K562 (cell line): Measurements from ENCODE around the gene ULBP1. TPM values are rescaled to one million over a fixed set of nuclear protein-coding genes. Genes with fewer than 3 reads are reported as not detected.

Experiments used
- ATAC-seq: fragments of 200-7000 bp; cut with Tn5 transposase; 3 replicates; pipeline ENCODE4 v1.9.1; 2020; ENCODE audit warnings: moderate library complexity
- BruUV-seq: library from RNA; stranded (reverse); fragments of 400-500 nt; replicated peaks from 2 replicates; lab custom pipeline; 2021; lab: Mats Ljungman, UMichigan
- CTCF ChIA-PET: fragments of 300-600 bp; formaldehyde crosslinking; extraction: SDS; loops from one replicate; lab custom pipeline; 2021; ENCODE audit warnings: low intra/inter-chr PET ratio; lab: Yijun Ruan, JAX
- POLR2A ChIA-PET: fragments of 300-600, 350-650 bp; sonication (Branson Sonifier 250); formaldehyde crosslinking; extraction: SDS; loops from one replicate; lab custom pipeline; 2021; ENCODE audit warnings: antibody characterized with exemption, inconsistent platforms; lab: Yijun Ruan, JAX
- DNase-seq, 4 experiments: peaks; one replicate each; pipeline versions ENCODE4 v3.0.0 to v3.0.0-alpha.2; 2011 to 2018; ENCODE audit warnings: low spot score in 3 of 4, mixed read lengths in 3 of 4; ENCODE audit errors: extremely low read depth in 1 of 4
- FAIRE-seq: peaks from 2 replicates; lab custom pipeline; 2011; peaks lifted over from hg19 to GRCh38; lab: Jason Lieb, UNC
- H2AFZ ChIP-seq: 2 replicates; pipeline ENCODE4 v1.6.0; 2011; ENCODE audit warnings: low read depth, low read length, control low read depth, inconsistent platforms
- H3K27ac ChIP-seq: fragments of 200-600 bp; 3 replicates; pipeline ENCODE4 v1.8.0; 2011; ENCODE audit warnings: low read depth, mild to moderate bottlenecking, control low read depth, inconsistent platforms, low read length, moderate library complexity, mixed read lengths; ENCODE audit errors: extremely low read depth
- H3K27me3 ChIP-seq, 2 experiments: fragments of 300-600 bp in 1 of 2; 2 replicates in 1 of 2; 3 replicates in 1 of 2; pipeline versions ENCODE4 v1.6.0 to v1.8.0; 2011; ENCODE audit warnings: inconsistent platforms in 2 of 2, low read length in 2 of 2, mild to moderate bottlenecking in 1 of 2, mixed read lengths in 1 of 2, moderate library complexity in 1 of 2; ENCODE audit not compliant: control insufficient read depth in 2 of 2, insufficient read depth in 2 of 2
- H3K36me3 ChIP-seq: fragments of 300-600 bp; 3 replicates; pipeline ENCODE4 v1.8.0; 2011; ENCODE audit warnings: mild to moderate bottlenecking, low read length, inconsistent platforms; ENCODE audit not compliant: control insufficient read depth, insufficient read depth
- H3K4me1 ChIP-seq, 2 experiments: fragments of 200-600 bp in 1 of 2; replicated peaks in 1 of 2; 2 replicates in 1 of 2; 3 replicates in 1 of 2; pipeline versions ENCODE4 v1.5.1 to v1.8.0; 2011; ENCODE audit warnings: inconsistent platforms in 2 of 2, low read length in 2 of 2, mild to moderate bottlenecking in 1 of 2, mixed read lengths in 1 of 2, moderate library complexity in 1 of 2; ENCODE audit not compliant: control insufficient read depth in 2 of 2, insufficient read depth in 2 of 2
- H3K4me2 ChIP-seq: 2 replicates; pipeline ENCODE4 v1.6.1; 2011; ENCODE audit warnings: low read length, control low read depth, inconsistent platforms, mixed read lengths; ENCODE audit not compliant: insufficient read depth
- H3K4me3 ChIP-seq: fragments of 200-600 bp; sonication (generic), shearing (Covaris generic); 2 replicates; pipeline ENCODE4 v1.5.1; 2016; ENCODE audit warnings: control low read depth, inconsistent platforms
- H3K79me2 ChIP-seq: fragments of 200-600 bp; 3 replicates; pipeline ENCODE4 v1.8.0; 2011; ENCODE audit warnings: low read length, inconsistent platforms; ENCODE audit not compliant: control insufficient read depth, insufficient read depth
- H3K9ac ChIP-seq, 2 experiments: 2 replicates each; pipeline versions ENCODE4 v1.6.0 to v1.6.1; 2011; ENCODE audit warnings: low read depth in 2 of 2, low read length in 2 of 2, control low read depth in 1 of 2, inconsistent platforms in 1 of 2, mild to moderate bottlenecking in 1 of 2, mixed read lengths in 1 of 2; ENCODE audit not compliant: insufficient read depth in 1 of 2
- H3K9me1 ChIP-seq: one replicate; pipeline ENCODE4 v1.6.0; 2011; ENCODE audit warnings: inconsistent platforms, mild to moderate bottlenecking, low read length, moderate library complexity; ENCODE audit not compliant: control insufficient read depth, insufficient read depth
- H3K9me3 ChIP-seq: replicated peaks from 2 replicates; pipeline ENCODE4 v1.5.1; 2011; ENCODE audit warnings: low read depth, low read length, inconsistent platforms; ENCODE audit not compliant: control insufficient read depth, insufficient read depth
- H4K20me1 ChIP-seq: replicated peaks from 2 replicates; pipeline ENCODE4 v1.6.1; 2011; ENCODE audit warnings: low read length, inconsistent platforms, mixed read lengths; ENCODE audit not compliant: control insufficient read depth, insufficient read depth
- MIER1 ChIP-seq: fragments of 450-650 bp; IDR thresholded peaks from 2 replicates; pipeline ENCODE4 v1.6.1; 2016; ENCODE audit warnings: antibody characterized with exemption, mild to moderate bottlenecking, low read depth
- NEUROD1 ChIP-seq: fragments of 150-350 bp; IDR thresholded peaks from 2 replicates; pipeline ENCODE4 v1.6.1; 2014; ENCODE audit warnings: borderline replicate concordance, low read length, low read depth; ENCODE audit not compliant: partially characterized antibody
- OTX1 ChIP-seq: fragments of 450-650 bp; formaldehyde crosslinking; IDR thresholded peaks from 2 replicates; pipeline ENCODE4 v1.4.0; 2022; ENCODE audit warnings: mild to moderate bottlenecking
- RAD21 ChIP-seq, 2 experiments: fragments of 250-450 bp in 1 of 2; fragments of 450-650 bp in 1 of 2; sonication (Bioruptor Pico) in 1 of 2; formaldehyde crosslinking in 1 of 2; IDR thresholded peaks in 1 of 2; conservative IDR thresholded peaks in 1 of 2; 2 replicates each; pipeline versions ENCODE4 v1.4.0 to v1.8.0; 2020 to 2022; ENCODE audit warnings: mild to moderate bottlenecking in 2 of 2, moderate library complexity in 1 of 2
- SUPT5H ChIP-seq: fragments of 450-650 bp; IDR thresholded peaks from 2 replicates; pipeline ENCODE4 v1.6.1; 2016
- ZC3H8 ChIP-seq: fragments of 450-650 bp; IDR thresholded peaks from 2 replicates; pipeline ENCODE4 v1.6.1; 2017
- ZNF75A ChIP-seq: fragments of 450-650 bp; formaldehyde crosslinking; IDR thresholded peaks from 2 replicates; pipeline ENCODE4 v1.4.0; 2020; ENCODE audit warnings: mild to moderate bottlenecking
- ZNF76 ChIP-seq: fragments of 250-450 bp; sonication (Bioruptor Pico); IDR thresholded peaks from 2 replicates; pipeline ENCODE4 v1.4.0; 2020; ENCODE audit warnings: mild to moderate bottlenecking, moderate library complexity, borderline replicate concordance
- WGBS: fragments of 100-300 bp; shearing (Covaris generic); methylation state at CpG from one replicate; pipeline ENCODE4 v1.1.6; 2016; ENCODE audit warnings: low coverage, mixed read lengths; ENCODE audit not compliant: insufficient coverage; ENCODE audit errors: missing lambda C conversion rate; 5-methylcytosine and 5-hydroxymethylcytosine counted together
- in situ Hi-C: fragments of 300-500 bp; cut with MboI; formaldehyde crosslinking; loops from 4 replicates; pipeline ENCODE4 v1.15.0; 2018; ENCODE audit warnings: inconsistent platforms, mixed read lengths
- intact Hi-C: fragments of 100-400 bp; cut with micrococcal nuclease; formaldehyde crosslinking; loops from 2 replicates; pipeline ENCODE4 v1.14.2; 2022
- polyA plus RNA-seq, 8 experiments: library from polyadenylated mRNA; depleted of rRNA in 4 of 8; stranded (reverse) in 5 of 8; unstranded in 3 of 8; fragments of >200 nt; fragmentation: Nextera tagmentation in 2 of 8; fragmentation: Illumina TruSeq in 1 of 8; extraction: Ambion mirVana in 2 of 8; extraction: Trizol in 1 of 8; gene quantifications; 2 replicates each; pipeline versions ENCODE4 v1.2.1 to v1.2.3, GENCODE V29; 2011 to 2014; ENCODE audit warnings: inconsistent platforms in 1 of 8, missing spikeins in 1 of 8
- total RNA-seq, 7 experiments: library from RNA; depleted of rRNA in 6 of 7; stranded (reverse); fragments of >200 nt in 6 of 7; fragmentation: Illumina TruSeq in 2 of 7; extraction: Trizol in 2 of 7; gene quantifications; 2 replicates each; pipeline versions ENCODE4 v1.2.1 to v1.2.3, GENCODE V29; 2011 to 2021; ENCODE audit warnings: low replicate concordance in 1 of 7
- TF ChIP-seq, protein P1 (sequence below): sonication (generic); formaldehyde crosslinking; IDR thresholded peaks from 2 replicates; pipeline ENCODE4 v1.8.0; 2022; ENCODE audit warnings: mild to moderate bottlenecking, missing genetic modification reagents
- TF ChIP-seq, protein P2 (sequence below): fragments of 450-650 bp; IDR thresholded peaks from 2 replicates; pipeline ENCODE4 v1.6.1; 2016; ENCODE audit warnings: antibody characterized with exemption

Gene ULBP1
- total and polyA plus RNA-seq, 9 of the 15 experiments (the other 6 are each of a cell fraction or from before 2014, with no cell fraction given): 0.33 to 6.0 (median 2.5) TPM

DNA sequence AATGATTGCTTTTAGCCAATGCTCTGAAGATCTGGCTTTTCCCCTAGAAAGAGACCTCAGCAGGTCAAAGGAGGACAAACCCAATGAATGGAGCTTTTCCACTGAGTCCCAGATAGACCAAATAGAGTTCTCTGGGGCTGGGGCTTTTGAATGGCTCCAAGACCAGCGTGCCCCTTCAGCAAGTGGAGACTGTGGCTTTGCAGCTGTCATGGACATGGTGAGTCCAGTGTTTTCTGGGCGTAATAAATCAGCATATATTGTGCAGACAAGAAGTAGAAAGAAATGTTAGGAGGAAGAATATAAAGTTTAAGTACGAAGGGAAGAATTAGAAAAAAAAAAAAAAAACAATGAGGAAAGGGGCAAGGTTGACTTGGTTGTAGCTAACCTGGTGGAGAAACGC lies 28.1 kb downstream of the ULBP1 start:
- no peaks in the 10 kb centered on the region for H3K36me3 ChIP-seq
- FAIRE-seq (no peak), DNase-seq (no peak), ATAC-seq (no peak)
- ChIA-PET CTCF (interaction anchor here (0.5 kb wide), 1 partner anchor 892 kb away, joined by 3 read pairs; no protein-coding TSS in a partner anchor), POLR2A (interaction anchor here (0.7 kb wide), 1 partner anchor 829 kb away, joined by 3 read pairs; no protein-coding TSS in a partner anchor)
- intact Hi-C loops: no loop called here
- no peak overlapping the region for H3K4me2 ChIP-seq
- H3K27ac ChIP-seq: no peak overlapping the region
- in situ Hi-C loops: no loop called here
- peaks cover 59 to 64% of the 10 kb centered on the region in 2 experiments for H3K27me3 ChIP-seq
- TF ChIP-seq NEUROD1: no peak
- no peak for TF ChIP-seq ZNF75A (CRISPR knock-in tag)
- no peak for TF ChIP-seq ZNF76 (CRISPR knock-in tag)
- no peak for TF ChIP-seq SUPT5H
- peaks cover 4% of the 10 kb centered on the region for H4K20me1 ChIP-seq
- H3K9ac ChIP-seq: no peak overlapping the region
- H3K4me1 ChIP-seq: peaks cover 0 to 11% of the 10 kb centered on the region in 2 experiments; a peak in 1 of 5 replicates
- WGBS: 6% methylated on average over 4 of the region's 4 CpGs
- no TSS peak for BruUV-seq
- H3K79me2 ChIP-seq: no peaks in the 10 kb centered on the region
- no peaks in the 10 kb centered on the region for H3K9me3 ChIP-seq
- no peak overlapping the region for H2AFZ ChIP-seq
- no peak overlapping the region for H3K4me3 ChIP-seq
- no peaks in the 10 kb centered on the region for H3K9me1 ChIP-seq

DNA sequence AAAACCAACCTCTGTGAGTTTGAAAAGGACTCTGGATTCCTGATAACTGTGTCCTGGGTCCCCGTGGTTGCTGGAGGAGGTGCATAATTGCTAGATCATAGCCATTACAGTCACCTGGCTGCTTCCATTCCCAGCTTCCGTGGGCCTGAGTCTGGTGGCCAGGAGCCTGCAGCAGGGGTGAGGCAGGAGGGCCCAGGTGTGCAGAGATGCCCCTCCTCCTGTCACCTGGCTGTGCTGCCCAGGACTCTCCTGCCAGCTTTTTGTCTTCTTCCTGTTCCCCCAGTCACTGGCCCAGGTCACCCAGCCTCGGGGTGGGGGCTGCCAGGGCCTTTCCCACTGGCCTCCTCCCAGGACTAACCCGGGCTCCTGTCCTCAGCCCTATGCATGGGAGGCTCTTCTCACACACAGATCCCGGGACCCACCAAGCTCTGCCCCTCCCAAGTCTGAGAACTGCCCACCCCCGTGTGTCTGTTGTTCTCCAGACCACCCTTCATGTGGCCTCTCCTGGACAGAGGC lies 31.6 kb downstream of the ULBP1 start:
- no peak overlapping the region for H3K4me3 ChIP-seq
- no peak overlapping the region for H3K4me2 ChIP-seq
- DNase-seq (no peak), FAIRE-seq (no peak), ATAC-seq (no peak)
- no peaks in the 10 kb centered on the region for H3K36me3 ChIP-seq
- peaks cover 0 to 8% of the 10 kb centered on the region in 2 experiments; a peak in 1 of 5 replicates for H3K4me1 ChIP-seq
- no TSS peak for BruUV-seq
- peaks cover 45 to 54% of the 10 kb centered on the region in 2 experiments for H3K27me3 ChIP-seq
- no peaks in the 10 kb centered on the region for H3K9me3 ChIP-seq
- H3K27ac ChIP-seq: no peak overlapping the region
- H4K20me1 ChIP-seq: peaks cover 4% of the 10 kb centered on the region; the same call in 1 of the 2 replicates
- H2AFZ ChIP-seq: no peak overlapping the region
- H3K9ac ChIP-seq: no peak overlapping the region
- intact Hi-C loops (no loop called here), in situ Hi-C loops (no loop called here)
- no peaks in the 10 kb centered on the region for H3K9me1 ChIP-seq
- H3K79me2 ChIP-seq: no peaks in the 10 kb centered on the region
- CTCF ChIA-PET: no interaction called here
- 0% methylated on average over 6 of the region's 6 CpGs for WGBS
- POLR2A ChIA-PET: interaction anchor here (1.2 kb wide), 1 partner anchor 15 kb away, joined by 3 read pairs; no protein-coding TSS in a partner anchor
- no peak for TF ChIP-seq MIER1
- no peak for TF ChIP-seq RAD21 (CRISPR knock-in tag; conservative IDR thresholded peaks at IDR 0.05 in 1 of 2, IDR thresholded peaks at IDR 0.05 in 1 of 2)
- no peak for TF ChIP-seq ZC3H8
- TF ChIP-seq OTX1 (CRISPR knock-in tag): no peak
- TF ChIP-seq, protein P1, sequence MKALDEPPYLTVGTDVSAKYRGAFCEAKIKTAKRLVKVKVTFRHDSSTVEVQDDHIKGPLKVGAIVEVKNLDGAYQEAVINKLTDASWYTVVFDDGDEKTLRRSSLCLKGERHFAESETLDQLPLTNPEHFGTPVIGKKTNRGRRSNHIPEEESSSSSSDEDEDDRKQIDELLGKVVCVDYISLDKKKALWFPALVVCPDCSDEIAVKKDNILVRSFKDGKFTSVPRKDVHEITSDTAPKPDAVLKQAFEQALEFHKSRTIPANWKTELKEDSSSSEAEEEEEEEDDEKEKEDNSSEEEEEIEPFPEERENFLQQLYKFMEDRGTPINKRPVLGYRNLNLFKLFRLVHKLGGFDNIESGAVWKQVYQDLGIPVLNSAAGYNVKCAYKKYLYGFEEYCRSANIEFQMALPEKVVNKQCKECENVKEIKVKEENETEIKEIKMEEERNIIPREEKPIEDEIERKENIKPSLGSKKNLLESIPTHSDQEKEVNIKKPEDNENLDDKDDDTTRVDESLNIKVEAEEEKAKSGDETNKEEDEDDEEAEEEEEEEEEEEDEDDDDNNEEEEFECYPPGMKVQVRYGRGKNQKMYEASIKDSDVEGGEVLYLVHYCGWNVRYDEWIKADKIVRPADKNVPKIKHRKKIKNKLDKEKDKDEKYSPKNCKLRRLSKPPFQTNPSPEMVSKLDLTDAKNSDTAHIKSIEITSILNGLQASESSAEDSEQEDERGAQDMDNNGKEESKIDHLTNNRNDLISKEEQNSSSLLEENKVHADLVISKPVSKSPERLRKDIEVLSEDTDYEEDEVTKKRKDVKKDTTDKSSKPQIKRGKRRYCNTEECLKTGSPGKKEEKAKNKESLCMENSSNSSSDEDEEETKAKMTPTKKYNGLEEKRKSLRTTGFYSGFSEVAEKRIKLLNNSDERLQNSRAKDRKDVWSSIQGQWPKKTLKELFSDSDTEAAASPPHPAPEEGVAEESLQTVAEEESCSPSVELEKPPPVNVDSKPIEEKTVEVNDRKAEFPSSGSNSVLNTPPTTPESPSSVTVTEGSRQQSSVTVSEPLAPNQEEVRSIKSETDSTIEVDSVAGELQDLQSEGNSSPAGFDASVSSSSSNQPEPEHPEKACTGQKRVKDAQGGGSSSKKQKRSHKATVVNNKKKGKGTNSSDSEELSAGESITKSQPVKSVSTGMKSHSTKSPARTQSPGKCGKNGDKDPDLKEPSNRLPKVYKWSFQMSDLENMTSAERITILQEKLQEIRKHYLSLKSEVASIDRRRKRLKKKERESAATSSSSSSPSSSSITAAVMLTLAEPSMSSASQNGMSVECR: no peak
- TF ChIP-seq, protein P2, sequence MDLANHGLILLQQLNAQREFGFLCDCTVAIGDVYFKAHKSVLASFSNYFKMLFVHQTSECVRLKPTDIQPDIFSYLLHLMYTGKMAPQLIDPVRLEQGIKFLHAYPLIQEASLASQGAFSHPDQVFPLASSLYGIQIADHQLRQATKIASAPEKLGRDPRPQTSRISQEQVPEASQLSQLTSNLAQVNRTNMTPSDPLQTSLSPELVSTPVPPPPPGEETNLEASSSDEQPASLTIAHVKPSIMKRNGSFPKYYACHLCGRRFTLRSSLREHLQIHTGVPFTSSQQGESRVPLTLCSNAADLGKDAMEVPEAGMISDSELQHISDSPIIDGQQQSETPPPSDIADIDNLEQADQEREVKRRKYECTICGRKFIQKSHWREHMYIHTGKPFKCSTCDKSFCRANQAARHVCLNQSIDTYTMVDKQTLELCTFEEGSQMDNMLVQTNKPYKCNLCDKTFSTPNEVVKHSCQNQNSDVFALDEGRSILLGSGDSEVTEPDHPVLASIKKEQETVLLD: no peak
